WTC11 (cell line): ENCODE results near the gene BANK1.

ENCODE experiments used
- ETV6 ChIP-seq: sonication (generic); formaldehyde crosslinking; IDR thresholded peaks from 2 replicates; pipeline ENCODE4 v1.8.1; 2022; ENCODE audit warnings: mild to moderate bottlenecking, missing genetic modification reagents
- NR2C2 ChIP-seq: sonication (generic); formaldehyde crosslinking; IDR thresholded peaks from 2 replicates; pipeline ENCODE4 v1.8.0; 2022; ENCODE audit warnings: mild to moderate bottlenecking, missing genetic modification reagents
- TF ChIP-seq, protein P1 (sequence below): fragments of 200-600 bp; IDR thresholded peaks from 2 replicates; pipeline ENCODE4 v1.8.0; 2022; ENCODE audit warnings: antibody characterized with exemption

DNA sequence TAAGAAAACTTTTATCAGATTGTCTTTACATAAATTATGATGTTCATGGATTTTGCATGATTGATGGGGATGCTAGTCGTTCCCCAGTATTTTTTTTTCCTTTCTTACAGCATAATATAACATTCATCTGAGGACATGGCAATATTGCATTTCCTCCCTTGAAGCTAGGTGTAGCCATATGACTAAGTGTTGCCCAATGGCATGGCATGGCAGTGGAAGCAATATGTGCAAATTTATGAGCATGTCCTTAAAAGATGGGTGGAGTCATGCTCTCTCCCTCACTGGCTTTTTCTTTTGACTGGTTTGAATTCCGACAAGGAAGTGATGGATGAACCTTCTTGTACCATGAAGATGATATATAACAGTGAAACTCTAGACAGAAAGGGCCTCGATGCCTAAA lies 96.3 kb downstream of the BANK1 start:
- TF ChIP-seq, protein P1, sequence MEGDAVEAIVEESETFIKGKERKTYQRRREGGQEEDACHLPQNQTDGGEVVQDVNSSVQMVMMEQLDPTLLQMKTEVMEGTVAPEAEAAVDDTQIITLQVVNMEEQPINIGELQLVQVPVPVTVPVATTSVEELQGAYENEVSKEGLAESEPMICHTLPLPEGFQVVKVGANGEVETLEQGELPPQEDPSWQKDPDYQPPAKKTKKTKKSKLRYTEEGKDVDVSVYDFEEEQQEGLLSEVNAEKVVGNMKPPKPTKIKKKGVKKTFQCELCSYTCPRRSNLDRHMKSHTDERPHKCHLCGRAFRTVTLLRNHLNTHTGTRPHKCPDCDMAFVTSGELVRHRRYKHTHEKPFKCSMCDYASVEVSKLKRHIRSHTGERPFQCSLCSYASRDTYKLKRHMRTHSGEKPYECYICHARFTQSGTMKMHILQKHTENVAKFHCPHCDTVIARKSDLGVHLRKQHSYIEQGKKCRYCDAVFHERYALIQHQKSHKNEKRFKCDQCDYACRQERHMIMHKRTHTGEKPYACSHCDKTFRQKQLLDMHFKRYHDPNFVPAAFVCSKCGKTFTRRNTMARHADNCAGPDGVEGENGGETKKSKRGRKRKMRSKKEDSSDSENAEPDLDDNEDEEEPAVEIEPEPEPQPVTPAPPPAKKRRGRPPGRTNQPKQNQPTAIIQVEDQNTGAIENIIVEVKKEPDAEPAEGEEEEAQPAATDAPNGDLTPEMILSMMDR, result no peak
- TF ChIP-seq ETV6 (CRISPR knock-in tag) (no peak), NR2C2 (CRISPR knock-in tag) (no peak)
